AG10803 (cell line): ENCODE data around the gene PTPN22.

Experiments
- DNase-seq: peaks from one replicate; pipeline ENCODE4 v3.0.0; 2010; ENCODE audit warnings: low read depth
- H3K4me3 ChIP-seq: 2 replicates; pipeline ENCODE4 v1.5.1; 2011; ENCODE audit warnings: mild to moderate bottlenecking, low read length, control low read depth
- TF ChIP-seq, protein P1 (sequence below): conservative IDR thresholded peaks from 2 replicates; pipeline ENCODE4 v1.5.1; 2011; ENCODE audit warnings: mild to moderate bottlenecking, low read length, control low read depth, inconsistent platforms

The PTPN22 gene

DNA sequence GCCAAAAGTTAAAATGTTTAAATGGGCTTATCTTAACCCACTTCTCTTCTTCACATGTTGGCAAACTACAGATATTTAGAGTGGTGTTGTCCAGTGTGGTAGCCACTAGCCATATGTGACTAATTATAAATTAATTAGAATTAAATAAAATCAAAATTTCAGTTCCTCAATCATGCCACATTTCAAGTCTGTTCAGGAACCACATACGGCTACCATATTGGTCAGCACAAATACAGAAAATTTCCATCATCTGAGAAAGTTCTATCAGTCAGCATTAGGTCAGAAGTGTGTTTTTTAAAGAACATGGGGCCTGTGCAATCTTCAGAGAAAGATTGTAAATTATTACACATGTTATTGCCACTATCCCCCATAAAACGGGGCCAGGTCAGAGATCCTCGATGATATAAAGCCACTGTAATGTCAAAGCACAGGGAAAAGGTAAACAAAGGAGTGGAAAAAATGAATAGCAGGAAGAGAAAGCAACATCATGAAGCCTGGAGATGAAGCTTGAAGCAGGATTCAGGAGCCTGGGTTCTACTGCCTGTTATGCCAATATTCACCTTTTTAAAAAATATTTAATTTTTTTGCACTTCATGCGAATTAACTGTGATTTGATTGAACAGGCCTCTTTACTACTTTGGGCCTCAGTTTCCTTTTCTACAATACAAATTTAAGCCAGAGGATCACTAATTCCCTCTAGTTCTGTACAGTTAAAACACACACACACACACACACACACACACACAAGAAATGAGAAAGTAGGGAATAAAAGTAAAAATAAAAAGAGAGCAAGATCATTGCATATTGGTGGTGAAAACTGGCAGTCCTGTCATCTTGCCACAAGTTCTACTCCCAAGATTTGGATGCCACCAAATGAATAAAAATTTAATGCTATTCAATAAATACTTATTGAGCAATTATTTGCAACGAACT is 61.6 kb downstream of the PTPN22 start:
- H3K4me3 ChIP-seq = peak overlapping the region; percentile 97
- no peak for DNase-seq
- TF ChIP-seq, protein P1, sequence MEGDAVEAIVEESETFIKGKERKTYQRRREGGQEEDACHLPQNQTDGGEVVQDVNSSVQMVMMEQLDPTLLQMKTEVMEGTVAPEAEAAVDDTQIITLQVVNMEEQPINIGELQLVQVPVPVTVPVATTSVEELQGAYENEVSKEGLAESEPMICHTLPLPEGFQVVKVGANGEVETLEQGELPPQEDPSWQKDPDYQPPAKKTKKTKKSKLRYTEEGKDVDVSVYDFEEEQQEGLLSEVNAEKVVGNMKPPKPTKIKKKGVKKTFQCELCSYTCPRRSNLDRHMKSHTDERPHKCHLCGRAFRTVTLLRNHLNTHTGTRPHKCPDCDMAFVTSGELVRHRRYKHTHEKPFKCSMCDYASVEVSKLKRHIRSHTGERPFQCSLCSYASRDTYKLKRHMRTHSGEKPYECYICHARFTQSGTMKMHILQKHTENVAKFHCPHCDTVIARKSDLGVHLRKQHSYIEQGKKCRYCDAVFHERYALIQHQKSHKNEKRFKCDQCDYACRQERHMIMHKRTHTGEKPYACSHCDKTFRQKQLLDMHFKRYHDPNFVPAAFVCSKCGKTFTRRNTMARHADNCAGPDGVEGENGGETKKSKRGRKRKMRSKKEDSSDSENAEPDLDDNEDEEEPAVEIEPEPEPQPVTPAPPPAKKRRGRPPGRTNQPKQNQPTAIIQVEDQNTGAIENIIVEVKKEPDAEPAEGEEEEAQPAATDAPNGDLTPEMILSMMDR = no peak

DNA sequence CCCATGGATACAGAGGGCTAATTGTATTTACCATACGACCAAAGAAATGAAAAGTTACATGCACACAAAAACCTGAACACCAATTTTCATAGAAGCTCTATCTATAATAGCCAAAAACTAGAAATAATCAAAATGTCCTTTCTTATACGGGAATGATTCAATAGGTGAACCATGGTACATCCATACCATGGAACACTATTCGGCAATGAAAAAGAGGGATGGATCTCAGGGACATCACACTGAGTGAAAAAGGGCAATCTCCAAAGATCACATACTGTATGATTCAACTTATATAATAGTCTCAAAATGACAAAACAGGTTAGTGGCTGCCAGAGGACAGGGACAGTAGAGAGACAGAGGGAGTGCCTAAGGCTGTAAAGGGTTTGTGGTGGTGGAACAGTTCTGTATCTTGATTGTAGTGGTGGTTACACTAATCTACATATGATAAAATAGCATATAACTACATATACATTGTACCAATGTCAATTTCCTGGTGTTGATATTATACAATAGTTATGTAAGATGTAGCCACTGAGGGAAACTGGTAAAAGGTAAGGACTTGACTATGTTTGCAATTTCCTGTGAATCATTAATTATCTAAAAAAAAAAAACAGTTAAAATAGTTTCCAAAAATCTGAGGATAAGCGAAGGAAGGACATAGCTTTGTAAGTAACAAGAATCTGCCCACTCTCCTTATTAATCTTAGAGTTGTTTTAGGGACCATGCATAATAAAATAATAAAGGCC is 62.9 kb downstream of the PTPN22 start:
- peak; percentile 7 for DNase-seq
- H3K4me3 ChIP-seq = no peak overlapping the region
- TF ChIP-seq, protein P1 = no peak

DNA sequence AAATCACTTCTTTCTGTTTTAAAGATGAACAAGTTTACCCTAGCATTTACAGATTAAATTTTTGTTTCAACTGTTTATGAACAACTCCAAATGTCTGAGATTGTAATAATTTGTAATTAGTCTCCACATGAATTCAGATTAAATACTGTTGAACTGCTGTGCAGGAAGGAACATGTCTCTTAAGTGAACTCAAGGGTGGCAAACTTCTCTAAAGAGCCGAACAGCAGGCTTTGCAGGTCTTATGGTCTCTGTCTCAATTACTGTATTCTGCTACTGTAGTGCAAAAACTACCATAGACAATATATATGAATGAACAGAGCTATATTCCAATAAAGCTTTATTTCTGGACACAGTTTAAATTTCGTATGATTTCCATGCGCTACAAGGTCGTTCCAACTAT is 65.9 kb downstream of the PTPN22 start:
- H3K4me3 ChIP-seq = no peak overlapping the region
- TF ChIP-seq, protein P1 = no peak
- no peak for DNase-seq

DNA sequence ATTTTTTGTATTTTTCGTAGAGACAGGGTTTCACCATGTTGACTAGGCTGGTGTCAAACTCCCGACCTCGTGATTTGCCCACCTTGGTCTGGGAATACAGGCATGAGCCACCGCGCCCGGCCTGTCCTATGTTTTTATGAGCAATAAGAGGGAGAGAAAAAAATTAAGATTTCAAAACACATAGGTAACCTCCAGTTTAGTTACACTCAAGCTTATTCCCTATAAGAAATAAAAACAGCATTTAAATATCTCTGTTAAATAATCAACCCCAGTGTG is 66.3 kb downstream of the PTPN22 start:
- TF ChIP-seq, protein P1 = no peak
- no peak overlapping the region for H3K4me3 ChIP-seq
- no peak for DNase-seq

DNA sequence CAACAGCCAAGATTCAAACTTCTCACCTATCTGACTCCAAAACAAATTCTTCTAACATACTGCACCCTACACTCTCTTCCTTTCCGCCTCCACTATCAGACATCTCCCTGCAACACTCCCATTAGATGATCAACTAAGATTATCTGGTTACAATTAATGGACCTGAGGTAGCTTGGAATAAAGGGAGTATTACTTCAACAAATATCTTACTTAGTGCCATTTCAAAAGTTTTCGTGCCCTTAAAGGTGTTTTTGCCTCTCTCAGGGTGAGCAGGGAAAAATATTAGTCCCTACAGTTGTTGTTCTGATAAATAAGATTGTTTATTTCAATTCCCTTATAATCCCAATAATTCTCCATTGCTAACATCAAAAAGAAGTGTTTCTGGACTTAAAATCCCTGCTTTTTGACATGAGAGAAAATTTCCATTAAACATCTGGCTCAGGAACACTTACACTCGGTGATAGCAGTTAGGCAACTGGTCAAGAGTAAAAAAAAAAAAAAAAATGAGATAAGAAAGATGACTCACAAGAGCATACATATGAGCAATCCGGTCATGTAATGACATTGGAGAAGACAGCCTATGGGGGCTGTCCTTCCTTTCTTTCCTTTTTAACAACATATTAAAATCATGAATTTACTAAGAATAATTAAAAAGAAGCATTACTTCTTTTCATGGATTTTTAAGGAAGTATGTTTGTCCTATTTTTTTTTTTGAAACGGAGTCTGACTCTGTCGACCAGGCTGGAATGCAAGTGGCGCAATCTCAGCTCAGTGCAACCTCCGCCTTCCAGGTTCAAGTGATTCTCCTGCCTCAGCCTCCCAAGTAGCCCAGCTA is 66.9 kb downstream of the PTPN22 start:
- TF ChIP-seq, protein P1 = no peak

DNA sequence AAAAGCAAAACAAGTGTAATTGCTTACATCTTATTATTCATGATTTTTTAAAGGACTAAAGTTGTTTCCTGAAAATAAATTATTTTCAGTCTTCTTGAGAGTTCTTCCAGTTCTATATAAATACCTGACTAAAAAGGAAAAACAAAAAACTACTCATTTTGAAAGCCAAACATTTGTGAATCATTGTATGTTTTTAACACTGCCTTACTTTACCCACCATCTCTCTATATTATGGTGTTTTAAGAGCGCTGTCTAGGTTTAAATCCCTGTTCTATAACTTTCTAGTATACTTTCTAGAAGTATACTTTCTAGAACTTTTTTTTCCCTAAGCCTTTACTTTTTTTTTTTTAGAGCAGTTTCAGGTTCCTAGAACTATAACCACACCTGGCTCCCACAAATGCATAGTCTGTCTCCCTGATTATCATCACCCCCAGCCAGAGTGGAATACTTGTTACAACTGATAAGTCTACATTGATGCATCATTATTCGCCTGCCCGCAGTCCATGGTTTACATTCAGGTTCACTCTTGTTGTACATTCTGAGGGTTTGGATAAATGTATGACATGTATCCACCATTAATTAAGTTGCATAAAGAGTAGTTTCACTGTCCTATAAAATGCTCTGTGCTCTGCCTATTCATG is 69.0 kb downstream of the PTPN22 start:
- H3K4me3 ChIP-seq = no peak overlapping the region
- DNase-seq = no peak
- TF ChIP-seq, protein P1 = no peak

More for the DNA sequence above, 66.9 kb downstream of the PTPN22 start:
- no peak overlapping the region for H3K4me3 ChIP-seq
- peak; percentile 38 for DNase-seq
